GM12878 (cell line): ENCODE data around the gene WDR26. TPM values are rescaled to one million over a fixed set of nuclear protein-coding genes. Genes with fewer than 3 reads are reported as not detected.

Source experiments
- ATAC-seq: fragments of 200-7000 bp; cut with Tn5 transposase; 3 replicates; pipeline ENCODE4 v1.9.1; 2020; ENCODE audit warnings: mild to moderate bottlenecking, moderate library complexity
- BruUV-seq: library from RNA; stranded (reverse); fragments of 400-500 nt; replicated peaks from 2 replicates; lab custom pipeline; 2021; lab: Mats Ljungman, UMichigan
- CTCF ChIA-PET: fragments of 300-600 bp; sonication (Branson Sonifier 250); formaldehyde crosslinking; extraction: SDS; loops from one replicate; lab custom pipeline; 2021; ENCODE audit warnings: inconsistent platforms; lab: Yijun Ruan, JAX
- POLR2A ChIA-PET: fragments of 350-600 bp; formaldehyde crosslinking; extraction: SDS; loops from one replicate; lab custom pipeline; 2021; ENCODE audit warnings: inconsistent platforms; lab: Charles Lee
- RAD21 ChIA-PET: fragments of 300-600 bp; sonication (Branson Sonifier 250); formaldehyde crosslinking; loops from one replicate; lab custom pipeline; 2023; ENCODE audit warnings: antibody characterized with exemption; ENCODE audit not compliant: unreplicated experiment; lab: Charles Lee
- SMC1A ChIA-PET: fragments of 300-600 bp; sonication (Branson Sonifier 250); formaldehyde crosslinking; loops from one replicate; lab custom pipeline; 2023; ENCODE audit not compliant: unreplicated experiment, uncharacterized antibody; lab: Charles Lee
- DNase-seq: peaks from one replicate; pipeline ENCODE4 v3.0.0-alpha.2; 2011; ENCODE audit warnings: low read depth, low spot score
- FAIRE-seq: peaks from 3 replicates; lab custom pipeline; 2011; peaks lifted over from hg19 to GRCh38; lab: Jason Lieb, UNC
- H2AFZ ChIP-seq: 2 replicates; pipeline ENCODE4 v1.6.0; 2011; ENCODE audit warnings: low read depth, low read length, control low read depth; ENCODE audit not compliant: control insufficient read depth
- H3K27ac ChIP-seq: 2 replicates; pipeline ENCODE4 v1.5.1; 2011; ENCODE audit warnings: control low read depth; ENCODE audit not compliant: control insufficient read depth, insufficient read depth
- H3K27me3 ChIP-seq, 2 experiments: replicated peaks in 1 of 2; 2 replicates each; pipeline versions ENCODE4 v1.6.0 to v1.6.1; 2011; ENCODE audit warnings: low read length in 1 of 2; ENCODE audit not compliant: control insufficient read depth in 2 of 2, insufficient read depth in 2 of 2
- H3K36me3 ChIP-seq, 2 experiments: 2 replicates each; pipeline ENCODE4 v1.5.1; 2011; ENCODE audit warnings: low read length in 1 of 2; ENCODE audit not compliant: control insufficient read depth in 2 of 2, insufficient read depth in 2 of 2
- H3K4me1 ChIP-seq: 2 replicates; pipeline ENCODE4 v1.6.1; 2011; ENCODE audit warnings: mild to moderate bottlenecking, low read length, moderate library complexity, mixed read lengths; ENCODE audit not compliant: control insufficient read depth, insufficient read depth
- H3K4me2 ChIP-seq: 2 replicates; pipeline ENCODE4 v1.6.0; 2011; ENCODE audit warnings: control low read depth; ENCODE audit not compliant: control insufficient read depth, insufficient read depth
- H3K4me3 ChIP-seq: fragments of 200-600 bp; sonication (generic); 2 replicates; pipeline ENCODE4 v1.5.1; 2016
- H3K79me2 ChIP-seq: 2 replicates; pipeline ENCODE4 v1.6.0; 2011; ENCODE audit warnings: low read length; ENCODE audit not compliant: control insufficient read depth, insufficient read depth
- H3K9ac ChIP-seq: 2 replicates; pipeline ENCODE4 v1.8.0; 2011; ENCODE audit warnings: low read length, control low read depth, mixed read lengths; ENCODE audit not compliant: control insufficient read depth, insufficient read depth
- H3K9me3 ChIP-seq: replicated peaks from 3 replicates; pipeline ENCODE4 v1.5.1; 2011; ENCODE audit warnings: mild to moderate bottlenecking, low read length; ENCODE audit not compliant: control insufficient read depth, insufficient read depth
- H4K20me1 ChIP-seq: 2 replicates; pipeline ENCODE4 v1.6.0; 2011; ENCODE audit not compliant: control insufficient read depth, insufficient read depth
- CBFB ChIP-seq: IDR thresholded peaks from 2 replicates; pipeline ENCODE4 v1.6.1; 2016; ENCODE audit warnings: antibody characterized with exemption, low read depth
- DPF2 ChIP-seq: fragments of 450-650 bp; IDR thresholded peaks from 2 replicates; pipeline ENCODE4 v1.6.1; 2017; ENCODE audit warnings: mild to moderate bottlenecking
- FOXM1 ChIP-seq: IDR thresholded peaks from 2 replicates; pipeline ENCODE4 v1.6.1; 2012; ENCODE audit warnings: low read depth, mild to moderate bottlenecking, inconsistent platforms, low read length, moderate library complexity
- KLF5 ChIP-seq: fragments of 450-650 bp; IDR thresholded peaks from 2 replicates; pipeline ENCODE4 v1.6.1; 2014; ENCODE audit warnings: mild to moderate bottlenecking; ENCODE audit not compliant: partially characterized antibody
- POLR2A ChIP-seq: IDR thresholded peaks from 2 replicates; pipeline ENCODE4 v1.6.1; 2011; ENCODE audit warnings: low read depth, mild to moderate bottlenecking, low read length
- RBBP5 ChIP-seq: fragments of 200-600 bp; sonication (generic); conservative IDR thresholded peaks from 2 replicates; pipeline ENCODE4 v1.6.1; 2016
- RUNX3 ChIP-seq: IDR thresholded peaks from 2 replicates; pipeline ENCODE4 v1.6.1; 2012; ENCODE audit warnings: low read length, inconsistent platforms
- SUPT20H ChIP-seq: IDR thresholded peaks from 2 replicates; pipeline ENCODE4 v1.6.1; 2011; ENCODE audit warnings: low read depth, mild to moderate bottlenecking, low read length, moderate library complexity, borderline replicate concordance; ENCODE audit not compliant: control insufficient read depth
- TAF1 ChIP-seq: IDR thresholded peaks from 2 replicates; pipeline ENCODE4 v1.6.1; 2011; ENCODE audit warnings: mild to moderate bottlenecking, low read depth, low read length, borderline replicate concordance
- TARDBP ChIP-seq: IDR thresholded peaks from 2 replicates; pipeline ENCODE4 v1.6.1; 2016; ENCODE audit warnings: borderline replicate concordance
- WGBS: methylation state at CpG from one replicate; pipeline ENCODE4 v1.1.6; 2016; ENCODE audit warnings: low lambda C conversion rate; ENCODE audit not compliant: insufficient replicate concordance, insufficient coverage; ENCODE audit errors: missing lambda C conversion rate; 5-methylcytosine and 5-hydroxymethylcytosine counted together
- in situ Hi-C: fragments of 300-500 bp; cut with MboI; formaldehyde crosslinking; loops from 9 replicates; pipeline ENCODE4 v1.14.3; 2018; ENCODE audit warnings: mixed read lengths
- intact Hi-C: fragments of 100-400 bp; cut with micrococcal nuclease; formaldehyde crosslinking; loops from one replicate; pipeline ENCODE4 v1.14.2; 2022; ENCODE audit not compliant: unreplicated experiment
- polyA plus RNA-seq, 11 experiments: library from polyadenylated mRNA; depleted of rRNA in 4 of 11; unstranded in 6 of 11; stranded (reverse) in 5 of 11; fragments of >200 nt; fragmentation: Nextera tagmentation in 4 of 11; fragmentation: Illumina TruSeq in 1 of 11; extraction: Ambion mirVana in 4 of 11; extraction: Trizol in 1 of 11; gene quantifications; 1 replicate in 1 of 11; 2 replicates in 10 of 11; pipeline versions ENCODE4 v1.2.1 to v1.2.3, GENCODE V29; 2011 to 2016; ENCODE audit warnings: inconsistent platforms in 2 of 11, missing spikeins in 2 of 11, low read depth in 1 of 11
- total RNA-seq, 4 experiments: library from RNA; depleted of rRNA in 3 of 4; stranded (reverse); fragments of >200 nt in 3 of 4; fragmentation: Illumina TruSeq in 1 of 4; extraction: Trizol in 1 of 4; gene quantifications; 2 replicates each; pipeline versions ENCODE4 v1.2.1 to v1.2.3, GENCODE V29; 2013 to 2021
- TF ChIP-seq, protein P1 (sequence below): fragments of 450-650 bp; formaldehyde crosslinking; IDR thresholded peaks from 2 replicates; pipeline ENCODE4 v1.4.0; 2020; ENCODE audit warnings: mild to moderate bottlenecking, moderate library complexity

The WDR26 gene
- total and polyA plus RNA-seq, 10 of the 15 experiments (the other 5 are each of a cell fraction or from before 2014, with no cell fraction given) = 6.6 to 47.0 (median 24.4) TPM

DNA sequence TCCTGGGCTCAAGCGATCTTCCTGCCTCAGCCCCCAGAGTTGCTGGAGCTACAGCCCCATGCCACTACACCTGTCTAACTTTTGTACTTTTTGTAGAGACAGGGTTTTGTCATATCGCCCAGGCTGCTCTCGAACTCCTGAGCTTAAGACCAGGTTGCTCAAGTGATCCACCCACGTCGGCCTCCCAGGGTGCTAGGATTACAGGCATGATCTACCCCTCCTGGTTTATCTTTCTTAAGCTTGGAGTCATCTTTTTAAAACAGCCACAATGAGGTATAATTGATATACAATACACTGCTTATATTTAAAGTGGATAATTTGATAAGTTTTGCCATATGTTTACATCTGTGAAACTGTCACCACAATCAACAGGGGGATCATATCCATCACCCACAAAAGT, 25.4 kb upstream of the WDR26 start:
- intact Hi-C loops (no loop called here), in situ Hi-C loops (loop anchor here (5.0 kb wide), 1 partner anchor 343 kb away; no protein-coding TSS in a partner anchor)
- no TSS peak for BruUV-seq
- ATAC-seq (no peak), DNase-seq (no peak), FAIRE-seq (no peak)
- RAD21 ChIA-PET = interaction anchor here (0.8 to 1.8 kb wide), 3 partner anchors 38 to 334 kb away, joined by 3 to 5 read pairs (median 4); no protein-coding TSS in a partner anchor
- WGBS = 80% methylated on average over 5 of the region's 5 CpGs
- no peaks in the 10 kb centered on the region for H3K9me3 ChIP-seq
- H3K4me1 ChIP-seq = no peaks in the 10 kb centered on the region
- no peak overlapping the region for H3K9ac ChIP-seq
- no peaks in the 10 kb centered on the region for H3K36me3 ChIP-seq
- SMC1A ChIA-PET = interaction anchor here (0.9 to 1.6 kb wide), 7 partner anchors 28 to 435 kb away, joined by 3 to 5 read pairs (median 4); no protein-coding TSS in a partner anchor
- no peaks in the 10 kb centered on the region for H4K20me1 ChIP-seq
- no peak overlapping the region for H2AFZ ChIP-seq
- TF ChIP-seq DPF2 (no peak), TARDBP (no peak), RBBP5 (no peak), FOXM1 (no peak), POLR2A (no peak), TAF1 (no peak), SUPT20H (no peak), KLF5 (no peak), CBFB (no peak), RUNX3 (no peak)
- TF ChIP-seq, protein P1, sequence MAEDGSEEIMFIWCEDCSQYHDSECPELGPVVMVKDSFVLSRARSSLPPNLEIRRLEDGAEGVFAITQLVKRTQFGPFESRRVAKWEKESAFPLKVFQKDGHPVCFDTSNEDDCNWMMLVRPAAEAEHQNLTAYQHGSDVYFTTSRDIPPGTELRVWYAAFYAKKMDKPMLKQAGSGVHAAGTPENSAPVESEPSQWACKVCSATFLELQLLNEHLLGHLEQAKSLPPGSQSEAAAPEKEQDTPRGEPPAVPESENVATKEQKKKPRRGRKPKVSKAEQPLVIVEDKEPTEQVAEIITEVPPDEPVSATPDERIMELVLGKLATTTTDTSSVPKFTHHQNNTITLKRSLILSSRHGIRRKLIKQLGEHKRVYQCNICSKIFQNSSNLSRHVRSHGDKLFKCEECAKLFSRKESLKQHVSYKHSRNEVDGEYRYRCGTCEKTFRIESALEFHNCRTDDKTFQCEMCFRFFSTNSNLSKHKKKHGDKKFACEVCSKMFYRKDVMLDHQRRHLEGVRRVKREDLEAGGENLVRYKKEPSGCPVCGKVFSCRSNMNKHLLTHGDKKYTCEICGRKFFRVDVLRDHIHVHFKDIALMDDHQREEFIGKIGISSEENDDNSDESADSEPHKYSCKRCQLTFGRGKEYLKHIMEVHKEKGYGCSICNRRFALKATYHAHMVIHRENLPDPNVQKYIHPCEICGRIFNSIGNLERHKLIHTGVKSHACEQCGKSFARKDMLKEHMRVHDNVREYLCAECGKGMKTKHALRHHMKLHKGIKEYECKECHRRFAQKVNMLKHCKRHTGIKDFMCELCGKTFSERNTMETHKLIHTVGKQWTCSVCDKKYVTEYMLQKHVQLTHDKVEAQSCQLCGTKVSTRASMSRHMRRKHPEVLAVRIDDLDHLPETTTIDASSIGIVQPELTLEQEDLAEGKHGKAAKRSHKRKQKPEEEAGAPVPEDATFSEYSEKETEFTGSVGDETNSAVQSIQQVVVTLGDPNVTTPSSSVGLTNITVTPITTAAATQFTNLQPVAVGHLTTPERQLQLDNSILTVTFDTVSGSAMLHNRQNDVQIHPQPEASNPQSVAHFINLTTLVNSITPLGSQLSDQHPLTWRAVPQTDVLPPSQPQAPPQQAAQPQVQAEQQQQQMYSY (CRISPR knock-in tag) = no peak
- POLR2A ChIA-PET = interaction anchor here (0.7 to 1.1 kb wide), 2 partner anchors 14 to 25 kb away, joined by 3 read pairs; no protein-coding TSS in a partner anchor
- no peaks in the 10 kb centered on the region for H3K27me3 ChIP-seq
- no peak overlapping the region for H3K4me3 ChIP-seq
- H3K27ac ChIP-seq = no peak overlapping the region
- no peak overlapping the region for H3K4me2 ChIP-seq
- H3K79me2 ChIP-seq = no peaks in the 10 kb centered on the region
- CTCF ChIA-PET = interaction anchor here (0.7 to 1.6 kb wide), 7 partner anchors 16 to 463 kb away, joined by 3 to 7 read pairs (median 3); no protein-coding TSS in a partner anchor
